Panc1 (cell line): ENCODE measurements around the gene DCANP1. TPM values are rescaled to one million over a fixed set of nuclear protein-coding genes. Genes with fewer than 3 reads are reported as not detected.
"Not testable (repeated sequence)": the region's sequence is repeated elsewhere in the genome, so short reads cannot be mapped to it uniquely, and the experiment has no call there.

ENCODE experiments used
- ATAC-seq: fragments of 200-7000 bp; cut with Tn5 transposase; 2 replicates; pipeline ENCODE4 v1.9.1; 2020; ENCODE audit warnings: mild to moderate bottlenecking, moderate library complexity
- Bru-seq: library from RNA; stranded (reverse); fragments of 400-500 nt; gene quantifications from one replicate; lab custom pipeline; 2021; lab: Mats Ljungman, UMichigan
- BruChase-seq, 2 experiments: library from RNA; stranded (reverse); fragments of 400-500 nt; gene quantifications; one replicate each; lab custom pipeline; 2021; lab: Mats Ljungman, UMichigan
- BruUV-seq: library from RNA; stranded (reverse); fragments of 400-500 nt; replicated peaks from 2 replicates; lab custom pipeline; 2021; lab: Mats Ljungman, UMichigan
- CTCF ChIA-PET: fragments of 300-600 bp; sonication (Branson Sonifier 250); formaldehyde crosslinking; loops from one replicate; lab custom pipeline; 2022; ENCODE audit warnings: antibody characterized with exemption; lab: Charles Lee
- POLR2A ChIA-PET: fragments of 300-600 bp; sonication (Branson Sonifier 250); formaldehyde crosslinking; loops from one replicate; lab custom pipeline; 2022; ENCODE audit warnings: antibody characterized with exemption; lab: Charles Lee
- DNase-seq: peaks from one replicate; pipeline ENCODE4 v3.0.0-alpha.2; 2010; ENCODE audit warnings: low read depth, low spot score
- H3K27ac ChIP-seq: 2 replicates; pipeline ENCODE4 v1.5.1; 2011; ENCODE audit warnings: mild to moderate bottlenecking, low read length, inconsistent platforms
- H3K27me3 ChIP-seq: fragments of 200-500 bp; sonication (Bioruptor generic); 2 replicates; pipeline ENCODE4 v1.6.0; 2014; ENCODE audit warnings: low read length, inconsistent platforms; ENCODE audit not compliant: control insufficient read depth, insufficient read depth
- H3K36me3 ChIP-seq: fragments of 200-500 bp; sonication (Bioruptor generic); 2 replicates; pipeline ENCODE4 v1.5.1; 2014; ENCODE audit warnings: inconsistent platforms, mild to moderate bottlenecking, low read length, moderate library complexity; ENCODE audit not compliant: control insufficient read depth, insufficient read depth
- H3K4me1 ChIP-seq: 2 replicates; pipeline ENCODE4 v1.5.1; 2011; ENCODE audit warnings: inconsistent platforms, mild to moderate bottlenecking, low read length, moderate library complexity; ENCODE audit not compliant: control insufficient read depth, insufficient read depth
- H3K4me3 ChIP-seq, 2 experiments: 2 replicates each; pipeline ENCODE4 v1.5.1; 2011 to 2012; ENCODE audit warnings: low read depth in 2 of 2, low read length in 2 of 2, mild to moderate bottlenecking in 2 of 2, inconsistent platforms in 1 of 2, moderate library complexity in 1 of 2
- H3K9me3 ChIP-seq: fragments of 200-500 bp; sonication (Bioruptor generic); 2 replicates; pipeline ENCODE4 v1.5.1; 2014; ENCODE audit warnings: low read depth, mild to moderate bottlenecking, inconsistent platforms, low read length, moderate library complexity; ENCODE audit not compliant: control insufficient read depth, insufficient read depth
- POLR2AphosphoS5 ChIP-seq: IDR thresholded peaks from 2 replicates; pipeline ENCODE4 v1.6.1; 2012; ENCODE audit warnings: mild to moderate bottlenecking, low read depth, low read length, moderate library complexity
- SIN3A ChIP-seq: IDR thresholded peaks from 2 replicates; pipeline ENCODE4 v1.6.1; 2012; ENCODE audit warnings: low read depth, mild to moderate bottlenecking, low read length, moderate library complexity, borderline replicate concordance; ENCODE audit not compliant: insufficient read depth
- TCF7L2 ChIP-seq: IDR thresholded peaks from 2 replicates; pipeline ENCODE4 v1.6.1; 2011; ENCODE audit warnings: mild to moderate bottlenecking, low read depth, low read length, inconsistent platforms
- in situ Hi-C: cut with HindIII; loops from 2 replicates; pipeline ENCODE4 v1.10.0; 2016; ENCODE audit warnings: low sequenced_read_pairs, low pct_unique_long_range_greater_than_20kb
- intact Hi-C: fragments of 100-400 bp; cut with micrococcal nuclease; formaldehyde crosslinking; loops from one replicate; pipeline ENCODE4 v1.10.0; 2022; ENCODE audit not compliant: unreplicated experiment
- long read RNA-seq: library from polyadenylated mRNA; unstranded; transcript quantifications from one replicate; pipeline ENCODE4 v2.0.0, GENCODE V29; 2021; ENCODE audit not compliant: unreplicated experiment
- polyA plus RNA-seq: library from polyadenylated mRNA; unstranded; fragments of >200 nt; gene quantifications from one replicate; pipeline ENCODE4 v1.2.1, GENCODE V29; 2012; ENCODE audit warnings: missing spikeins; ENCODE audit not compliant: insufficient read length
- total RNA-seq: library from RNA; stranded (reverse); gene quantifications from one replicate; pipeline ENCODE4 v1.2.1, GENCODE V29; 2021; ENCODE audit not compliant: unreplicated experiment
- TF ChIP-seq, protein P1 (sequence below), 2 experiments: IDR thresholded peaks; 2 replicates each; pipeline ENCODE4 v1.6.1; 2011 to 2012; ENCODE audit warnings: low read depth in 2 of 2, control low read depth in 1 of 2, low read length in 1 of 2, mild to moderate bottlenecking in 1 of 2, moderate library complexity in 1 of 2; ENCODE audit not compliant: insufficient read depth in 1 of 2
- TF ChIP-seq, protein P2 (sequence below): fragments of 450-650 bp; IDR thresholded peaks from 2 replicates; pipeline ENCODE4 v1.5.1; 2017; ENCODE audit warnings: mild to moderate bottlenecking

Gene DCANP1, protein sequence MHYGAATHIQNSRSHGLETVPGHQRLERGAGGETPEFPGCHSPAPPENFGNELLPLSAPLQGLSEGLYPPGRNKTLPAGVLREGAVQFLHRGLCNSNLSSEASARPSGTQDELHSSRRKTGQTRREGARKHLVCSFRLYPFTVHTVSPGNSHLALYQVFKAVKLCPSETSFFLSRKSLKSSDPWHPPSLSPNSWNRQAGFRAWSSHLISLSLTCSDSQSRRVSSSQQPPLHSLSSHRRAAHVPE
- total RNA-seq (not detected), Bru-seq, nascent RNA (not detected), BruChase-seq, experiment 1, labeled RNA remaining after a 2-hour chase (not detected), BruChase-seq, experiment 2, labeled RNA remaining after a 6-hour chase (not detected)
- not detected for polyA plus RNA-seq
- long read RNA-seq = 0 reads

DNA sequence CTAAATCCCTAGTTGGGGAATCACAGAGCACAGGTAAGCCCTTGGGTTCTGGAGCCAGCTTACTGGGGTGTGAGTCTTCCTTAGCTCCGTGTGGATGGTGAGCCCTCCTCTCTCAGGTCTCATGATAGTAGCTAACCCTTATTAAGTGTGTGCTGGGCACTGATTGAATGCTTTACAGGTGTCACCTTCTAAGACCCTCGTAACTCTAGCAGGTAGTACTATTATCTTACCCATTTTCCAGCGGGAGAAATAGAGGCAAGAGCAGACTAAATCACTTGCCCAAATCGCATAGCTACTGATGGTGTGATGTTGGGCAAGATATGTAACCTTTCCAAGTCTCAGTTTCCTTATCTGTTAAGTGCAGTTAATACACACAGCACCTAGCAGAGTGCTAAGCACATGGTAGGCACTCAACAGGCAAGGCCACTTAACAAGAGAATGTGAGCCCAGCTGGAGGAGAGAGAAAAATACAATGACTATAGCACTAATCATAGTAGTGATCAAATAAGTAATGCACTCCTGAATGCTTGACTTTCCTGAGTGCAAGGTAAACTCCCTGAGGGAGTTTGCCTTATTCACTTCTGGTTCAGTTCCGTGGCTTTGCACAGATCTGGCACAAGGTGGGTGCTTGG, at the start of gene DCANP1:
TSS of gene DCANP1 (minus strand) at position 51 of the 632 bp plus-strand sequence. CDS start 240 bp downstream, outside the sequence.
- POLR2A ChIA-PET = no interaction called here
- intact Hi-C loops = no loop called here

DNA sequence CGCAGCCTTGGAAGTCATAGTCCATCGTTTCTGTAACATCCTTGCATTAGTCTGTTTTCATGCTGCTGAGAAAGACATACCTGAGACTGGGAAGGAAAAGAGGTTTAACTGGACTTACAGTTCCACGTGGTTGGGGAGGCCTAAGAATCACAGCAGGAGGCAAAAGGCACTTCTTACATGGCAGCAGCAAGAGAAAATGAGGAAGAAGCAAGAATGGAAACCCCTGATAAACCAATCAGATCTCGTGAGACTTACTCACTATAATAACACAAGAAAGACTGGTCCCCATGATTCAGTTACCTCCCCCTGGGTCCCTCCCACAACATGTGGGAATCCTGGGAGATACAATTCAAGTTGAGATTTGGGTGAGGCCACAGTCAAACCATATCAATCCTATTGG, 48.4 kb upstream of the DCANP1 start:
- ATAC-seq, POLR2A ChIA-PET, H3K4me3 ChIP-seq, intact Hi-C loops, H3K27me3 ChIP-seq, BruUV-seq, CTCF ChIA-PET, in situ Hi-C loops, DNase-seq, H3K9me3 ChIP-seq, H3K36me3 ChIP-seq, H3K4me1 ChIP-seq, H3K27ac ChIP-seq: not testable (repeated sequence)

More for the DNA sequence above, at the start of gene DCANP1:
- ATAC-seq (no peak), DNase-seq (no peak)
- in situ Hi-C loops = no loop called here
- no peak within 1 kb of the TSS for H3K4me3 ChIP-seq
- no peak within 1 kb of the TSS for H3K27ac ChIP-seq
- no peaks in the 10 kb centered on the region for H3K4me1 ChIP-seq
- H3K27me3 ChIP-seq = peaks cover 2% of the 10 kb centered on the region; the same call in 1 of the 2 replicates
- BruUV-seq = no TSS peak
- H3K36me3 ChIP-seq = no peaks in the 10 kb centered on the region
- no peaks in the 10 kb centered on the region for H3K9me3 ChIP-seq
- TF ChIP-seq POLR2AphosphoS5 (no peak), SIN3A (no peak), TCF7L2 (no peak)
- TF ChIP-seq, protein P1, sequence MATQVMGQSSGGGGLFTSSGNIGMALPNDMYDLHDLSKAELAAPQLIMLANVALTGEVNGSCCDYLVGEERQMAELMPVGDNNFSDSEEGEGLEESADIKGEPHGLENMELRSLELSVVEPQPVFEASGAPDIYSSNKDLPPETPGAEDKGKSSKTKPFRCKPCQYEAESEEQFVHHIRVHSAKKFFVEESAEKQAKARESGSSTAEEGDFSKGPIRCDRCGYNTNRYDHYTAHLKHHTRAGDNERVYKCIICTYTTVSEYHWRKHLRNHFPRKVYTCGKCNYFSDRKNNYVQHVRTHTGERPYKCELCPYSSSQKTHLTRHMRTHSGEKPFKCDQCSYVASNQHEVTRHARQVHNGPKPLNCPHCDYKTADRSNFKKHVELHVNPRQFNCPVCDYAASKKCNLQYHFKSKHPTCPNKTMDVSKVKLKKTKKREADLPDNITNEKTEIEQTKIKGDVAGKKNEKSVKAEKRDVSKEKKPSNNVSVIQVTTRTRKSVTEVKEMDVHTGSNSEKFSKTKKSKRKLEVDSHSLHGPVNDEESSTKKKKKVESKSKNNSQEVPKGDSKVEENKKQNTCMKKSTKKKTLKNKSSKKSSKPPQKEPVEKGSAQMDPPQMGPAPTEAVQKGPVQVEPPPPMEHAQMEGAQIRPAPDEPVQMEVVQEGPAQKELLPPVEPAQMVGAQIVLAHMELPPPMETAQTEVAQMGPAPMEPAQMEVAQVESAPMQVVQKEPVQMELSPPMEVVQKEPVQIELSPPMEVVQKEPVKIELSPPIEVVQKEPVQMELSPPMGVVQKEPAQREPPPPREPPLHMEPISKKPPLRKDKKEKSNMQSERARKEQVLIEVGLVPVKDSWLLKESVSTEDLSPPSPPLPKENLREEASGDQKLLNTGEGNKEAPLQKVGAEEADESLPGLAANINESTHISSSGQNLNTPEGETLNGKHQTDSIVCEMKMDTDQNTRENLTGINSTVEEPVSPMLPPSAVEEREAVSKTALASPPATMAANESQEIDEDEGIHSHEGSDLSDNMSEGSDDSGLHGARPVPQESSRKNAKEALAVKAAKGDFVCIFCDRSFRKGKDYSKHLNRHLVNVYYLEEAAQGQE (IDR thresholded peaks at IDR 0.05; ENCODE audit: insufficient read depth in 1 of 2, low read depth in 2 of 2, low read length in 1 of 2) = no peak
- TF ChIP-seq, protein P2, sequence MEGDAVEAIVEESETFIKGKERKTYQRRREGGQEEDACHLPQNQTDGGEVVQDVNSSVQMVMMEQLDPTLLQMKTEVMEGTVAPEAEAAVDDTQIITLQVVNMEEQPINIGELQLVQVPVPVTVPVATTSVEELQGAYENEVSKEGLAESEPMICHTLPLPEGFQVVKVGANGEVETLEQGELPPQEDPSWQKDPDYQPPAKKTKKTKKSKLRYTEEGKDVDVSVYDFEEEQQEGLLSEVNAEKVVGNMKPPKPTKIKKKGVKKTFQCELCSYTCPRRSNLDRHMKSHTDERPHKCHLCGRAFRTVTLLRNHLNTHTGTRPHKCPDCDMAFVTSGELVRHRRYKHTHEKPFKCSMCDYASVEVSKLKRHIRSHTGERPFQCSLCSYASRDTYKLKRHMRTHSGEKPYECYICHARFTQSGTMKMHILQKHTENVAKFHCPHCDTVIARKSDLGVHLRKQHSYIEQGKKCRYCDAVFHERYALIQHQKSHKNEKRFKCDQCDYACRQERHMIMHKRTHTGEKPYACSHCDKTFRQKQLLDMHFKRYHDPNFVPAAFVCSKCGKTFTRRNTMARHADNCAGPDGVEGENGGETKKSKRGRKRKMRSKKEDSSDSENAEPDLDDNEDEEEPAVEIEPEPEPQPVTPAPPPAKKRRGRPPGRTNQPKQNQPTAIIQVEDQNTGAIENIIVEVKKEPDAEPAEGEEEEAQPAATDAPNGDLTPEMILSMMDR = no peak
- CTCF ChIA-PET = interaction anchor here (0.6 kb wide), 1 partner anchor 164 kb away, joined by 4 read pairs; no protein-coding TSS in a partner anchor
